ENCODE data around the gene HMGB3. TPM values are rescaled to one million over a fixed set of nuclear protein-coding genes. Genes with fewer than 3 reads are reported as not detected.

The HMGB3 gene
- total RNA-seq, 1 experiment from 2014 or later = 373 TPM

- Histone ChIP-seq H2AFZ (ENCODE audit: low read length) (no peak overlapping the region), H2BK15ac (ENCODE audit: low read depth, low read length) (no peak overlapping the region), H3T11ph (ENCODE audit: low read length) (no peak overlapping the region), H3K27me3 (ENCODE audit: insufficient read depth, low read length) (no peaks in the 10 kb centered on the region), H3K79me1 (ENCODE audit: insufficient read depth, low read depth, low read length, poor library complexity, severe bottlenecking) (no peaks in the 10 kb centered on the region), H3K14ac (ENCODE audit: insufficient read depth, low read length) (no peak overlapping the region), H3K4me1 (ENCODE audit: insufficient read depth, low read length) (no peaks in the 10 kb centered on the region), H4K91ac (ENCODE audit: insufficient read length, low read depth, low read length) (no peak overlapping the region), H3K23me2 (ENCODE audit: insufficient read length, low read depth, low read length, poor library complexity, severe bottlenecking) (no peaks in the 10 kb centered on the region), H2BK20ac (ENCODE audit: low read depth, low read length, poor library complexity, severe bottlenecking) (no peak overlapping the region), H2BK12ac (ENCODE audit: insufficient read length, low read depth, low read length) (no peak overlapping the region), H3K4me2 (ENCODE audit: insufficient read depth, insufficient read length, low read length) (no peak overlapping the region), H3K9me3 (ENCODE audit: control insufficient read depth, low read depth, low read length) (no peaks in the 10 kb centered on the region), H3K27ac (ENCODE audit: insufficient read length, low read depth, low read length) (no peak overlapping the region), H3K9ac (ENCODE audit: extremely low read depth, insufficient read length, low read length) (no peak overlapping the region), H4K5ac (ENCODE audit: insufficient read length, low read depth, low read length) (no peak overlapping the region), H4K8ac (replicated peaks; ENCODE audit: insufficient read length, low read depth, low read length) (no peak overlapping the region), H3K79me2 (ENCODE audit: insufficient read depth, low read length) (no peaks in the 10 kb centered on the region), H3K18ac (ENCODE audit: insufficient read length, low read depth, low read length) (no peak overlapping the region), H3K56ac (ENCODE audit: insufficient read length, low read depth, low read length) (no peak overlapping the region), H4K20me1 (ENCODE audit: control insufficient read depth, insufficient read depth, insufficient read length) (no peaks in the 10 kb centered on the region), H2BK5ac (ENCODE audit: insufficient read length, low read length) (no peak overlapping the region), H2AK5ac (ENCODE audit: insufficient read length, low read length) (no peak overlapping the region), H2BK120ac (ENCODE audit: low read depth, low read length, poor library complexity, severe bottlenecking) (no peak overlapping the region), H3K23ac (ENCODE audit: insufficient read length, low read depth, low read length) (no peak overlapping the region), H3K4ac (ENCODE audit: low read depth, low read length) (no peak overlapping the region)
- no peaks in the 10 kb centered on the region for H3K4me1 Mint-ChIP-seq
- H3K9me3 Mint-ChIP-seq = peaks cover 31 to 40% of the 10 kb centered on the region in 2 experiments
- TF ChIP-seq CTCF (conservative IDR thresholded peaks at IDR 0.05) = no peak
- no peak for DNase-seq
- H3K27me3 Mint-ChIP-seq (ENCODE audit: low read depth) = no peaks in the 10 kb centered on the region; the same call in 1 of the 2 replicates
- no peak overlapping the region for H3K27ac Mint-ChIP-seq
- no peak overlapping the region for H3K4me3 Mint-ChIP-seq
- H3K36me3 Mint-ChIP-seq (ENCODE audit: insufficient read depth in 1 of 3, low read depth in 3 of 3) = peaks cover 0 to 3% (median 0%) of the 10 kb centered on the region in 3 experiments; a peak in 4 of 7 replicates
- WGBS (ENCODE audit: extremely low coverage, insufficient read length, low lambda C conversion rate) = no CpG with 5 or more reads among the region's 2 CpGs
Measured at GRCh38 chrX:151019856-151020255, 36.7 kb downstream of the HMGB3 start.
